WTC11 (cell line): ENCODE measurements around the gene MEGF11. TPM values are rescaled to one million over a fixed set of nuclear protein-coding genes. Genes with fewer than 3 reads are reported as not detected.
A peak's percentile ranks its signal among the peaks of the same experiment; 100 is the strongest.

Experiments
- ATAC-seq: fragments of 200-7000 bp; cut with Tn5 transposase; 2 replicates; pipeline ENCODE4 v1.10.0; 2021; ENCODE audit warnings: mild to moderate bottlenecking, moderate library complexity
- CTCF ChIA-PET: fragments of 300-600 bp; sonication (Branson Sonifier 250); formaldehyde crosslinking; loops from one replicate; lab custom pipeline; 2021; ENCODE audit warnings: antibody characterized with exemption; lab: Charles Lee
- POLR2A ChIA-PET: fragments of 350-600 bp; sonication (Branson Sonifier 250); formaldehyde crosslinking; loops from one replicate; lab custom pipeline; 2021; ENCODE audit warnings: antibody characterized with exemption; lab: Charles Lee
- DNase-seq: peaks from one replicate; pipeline ENCODE4 v3.0.0; 2021; ENCODE audit warnings: low spot score
- H3K27ac Mint-ChIP-seq: 2 replicates; pipeline ENCODE4 v1.8.0; 2021; ENCODE audit warnings: mixed read lengths
- H3K27me3 Mint-ChIP-seq: 2 replicates; pipeline ENCODE4 v1.8.0; 2021; ENCODE audit warnings: low read depth, mild to moderate bottlenecking, moderate library complexity, mixed read lengths
- H3K36me3 Mint-ChIP-seq: 2 replicates; pipeline ENCODE4 v1.8.0; 2021; ENCODE audit warnings: mixed read lengths
- H3K4me1 Mint-ChIP-seq: 2 replicates; pipeline ENCODE4 v1.8.0; 2022; ENCODE audit warnings: mixed read lengths
- H3K4me3 Mint-ChIP-seq: 2 replicates; pipeline ENCODE4 v1.8.0; 2021; ENCODE audit warnings: mild to moderate bottlenecking, moderate library complexity, mixed read lengths
- H3K9me3 Mint-ChIP-seq: 2 replicates; pipeline ENCODE4 v1.8.0; 2021; ENCODE audit warnings: mixed read lengths
- ATF6 ChIP-seq: sonication (generic); formaldehyde crosslinking; IDR thresholded peaks from 2 replicates; pipeline ENCODE4 v1.8.1; 2023; ENCODE audit warnings: mild to moderate bottlenecking, missing genetic modification reagents
- CREB1 ChIP-seq: sonication (generic); formaldehyde crosslinking; IDR thresholded peaks from 2 replicates; pipeline ENCODE4 v1.8.0; 2023; ENCODE audit warnings: mild to moderate bottlenecking, missing genetic modification reagents
- CREM ChIP-seq: sonication (generic); formaldehyde crosslinking; IDR thresholded peaks from 2 replicates; pipeline ENCODE4 v1.8.1; 2022; ENCODE audit warnings: mild to moderate bottlenecking, missing genetic modification reagents, moderate library complexity
- FOXK1 ChIP-seq: sonication (generic); formaldehyde crosslinking; IDR thresholded peaks from 2 replicates; pipeline ENCODE4 v1.8.0; 2022; ENCODE audit warnings: mild to moderate bottlenecking, moderate library complexity, missing genetic modification reagents
- GTF2I ChIP-seq: fragments of 250-450 bp; sonication (Bioruptor Pico); conservative IDR thresholded peaks from 2 replicates; pipeline ENCODE4 v1.4.0; 2021; ENCODE audit warnings: mild to moderate bottlenecking
- HMGXB4 ChIP-seq: sonication (generic); formaldehyde crosslinking; IDR thresholded peaks from 2 replicates; pipeline ENCODE4 v1.8.1; 2023; ENCODE audit warnings: mild to moderate bottlenecking, moderate library complexity, missing genetic modification reagents
- IRF1 ChIP-seq: sonication (generic); formaldehyde crosslinking; IDR thresholded peaks from 2 replicates; pipeline ENCODE4 v1.8.0; 2023; ENCODE audit warnings: missing genetic modification reagents
- KAT7 ChIP-seq: sonication (generic); formaldehyde crosslinking; IDR thresholded peaks from 2 replicates; pipeline ENCODE4 v1.8.1; 2023; ENCODE audit warnings: missing genetic modification reagents, mild to moderate bottlenecking, borderline replicate concordance
- MXD4 ChIP-seq: fragments of 250-450 bp; sonication (Bioruptor Pico); IDR thresholded peaks from 2 replicates; pipeline ENCODE4 v1.8.0; 2021; ENCODE audit warnings: mild to moderate bottlenecking, moderate library complexity, borderline replicate concordance
- MYBL2 ChIP-seq: sonication (generic); formaldehyde crosslinking; IDR thresholded peaks from 2 replicates; pipeline ENCODE4 v1.8.1; 2023; ENCODE audit warnings: mild to moderate bottlenecking, moderate library complexity, missing genetic modification reagents
- NFE2L1 ChIP-seq: sonication (generic); formaldehyde crosslinking; IDR thresholded peaks from 2 replicates; pipeline ENCODE4 v1.8.1; 2023; ENCODE audit warnings: missing genetic modification reagents
- NR3C1 ChIP-seq: sonication (generic); formaldehyde crosslinking; conservative IDR thresholded peaks from 2 replicates; pipeline ENCODE4 v1.8.1; 2023; ENCODE audit warnings: low read depth, mild to moderate bottlenecking, missing genetic modification reagents
- SMAD4 ChIP-seq: sonication (generic); formaldehyde crosslinking; IDR thresholded peaks from 2 replicates; pipeline ENCODE4 v1.8.0; 2022; ENCODE audit warnings: mild to moderate bottlenecking, missing genetic modification reagents
- TP53 ChIP-seq: sonication (generic); formaldehyde crosslinking; IDR thresholded peaks from 2 replicates; pipeline ENCODE4 v1.8.1; 2023; ENCODE audit warnings: mild to moderate bottlenecking, missing genetic modification reagents
- ZNF219 ChIP-seq: sonication (generic); formaldehyde crosslinking; IDR thresholded peaks from 2 replicates; pipeline ENCODE4 v1.8.0; 2023; ENCODE audit warnings: missing genetic modification reagents, mild to moderate bottlenecking, borderline replicate concordance
- ZNF396 ChIP-seq: fragments of 250-450 bp; sonication (Bioruptor Pico); IDR thresholded peaks from 2 replicates; pipeline ENCODE4 v1.8.0; 2021; ENCODE audit warnings: mild to moderate bottlenecking, moderate library complexity, borderline replicate concordance
- ZNF416 ChIP-seq: fragments of 250-450 bp; sonication (Bioruptor Pico); IDR thresholded peaks from 2 replicates; pipeline ENCODE4 v1.9.0; 2021; ENCODE audit warnings: mild to moderate bottlenecking, inconsistent platforms
- total RNA-seq: library from RNA; stranded (reverse); gene quantifications from 3 replicates; pipeline ENCODE4 v1.2.3, GENCODE V29; 2021
- TF ChIP-seq, protein P1 (sequence below): sonication (generic); formaldehyde crosslinking; IDR thresholded peaks from 2 replicates; pipeline ENCODE4 v1.8.1; 2022; ENCODE audit warnings: low read depth, missing genetic modification reagents, borderline replicate concordance
- TF ChIP-seq, protein P2 (sequence below): fragments of 200-600 bp; IDR thresholded peaks from 2 replicates; pipeline ENCODE4 v1.8.0; 2022; ENCODE audit warnings: antibody characterized with exemption
- TF ChIP-seq, protein P3 (sequence below): sonication (generic); formaldehyde crosslinking; IDR thresholded peaks from 2 replicates; pipeline ENCODE4 v1.8.1; 2023; ENCODE audit warnings: mild to moderate bottlenecking, missing genetic modification reagents

The MEGF11 gene
- total RNA-seq, 1 experiment from 2014 or later, result 3.3 TPM

DNA sequence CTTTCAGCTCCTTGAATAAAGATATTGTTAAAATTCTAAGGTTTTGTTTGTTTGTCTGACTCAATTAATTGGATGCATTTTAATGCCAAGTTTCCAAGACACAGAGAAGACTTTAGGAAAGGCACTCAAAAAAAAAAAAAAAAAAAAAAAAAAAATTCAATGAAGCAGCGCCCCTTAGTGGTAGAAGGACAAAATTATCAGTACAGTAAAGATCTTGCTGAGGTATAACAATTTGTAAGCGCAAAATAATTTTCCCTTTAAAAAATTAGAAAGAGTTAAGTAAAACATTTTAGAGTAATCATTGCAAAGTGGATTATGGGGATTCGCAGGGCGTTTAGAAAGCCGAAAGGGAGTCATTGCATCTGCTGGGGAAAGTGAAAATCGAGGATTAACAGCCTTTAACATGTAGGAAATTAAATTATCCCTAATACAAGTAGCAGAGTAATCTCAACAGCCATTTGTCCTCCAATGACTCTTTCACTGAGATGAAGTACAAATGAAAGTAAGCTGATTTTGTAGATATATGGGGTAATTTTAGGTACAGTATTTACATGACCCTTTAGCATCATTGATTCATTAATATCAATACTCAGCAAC, 34.0 kb upstream of the MEGF11 start:
- CTCF ChIA-PET, result interaction anchor here (1.0 to 2.3 kb wide), 3 partner anchors 15 to 135 kb away, joined by 3 to 7 read pairs (median 3); no protein-coding TSS in a partner anchor
- no peak for DNase-seq
- Mint-ChIP-seq H3K27me3 (no peaks in the 10 kb centered on the region), H3K9me3 (no peaks in the 10 kb centered on the region), H3K4me3 (no peak overlapping the region), H3K27ac (no peak overlapping the region)
- no peak for ATAC-seq
- POLR2A ChIA-PET, result no interaction called here
- TF ChIP-seq MYBL2, result no peak
- TF ChIP-seq, protein P1, sequence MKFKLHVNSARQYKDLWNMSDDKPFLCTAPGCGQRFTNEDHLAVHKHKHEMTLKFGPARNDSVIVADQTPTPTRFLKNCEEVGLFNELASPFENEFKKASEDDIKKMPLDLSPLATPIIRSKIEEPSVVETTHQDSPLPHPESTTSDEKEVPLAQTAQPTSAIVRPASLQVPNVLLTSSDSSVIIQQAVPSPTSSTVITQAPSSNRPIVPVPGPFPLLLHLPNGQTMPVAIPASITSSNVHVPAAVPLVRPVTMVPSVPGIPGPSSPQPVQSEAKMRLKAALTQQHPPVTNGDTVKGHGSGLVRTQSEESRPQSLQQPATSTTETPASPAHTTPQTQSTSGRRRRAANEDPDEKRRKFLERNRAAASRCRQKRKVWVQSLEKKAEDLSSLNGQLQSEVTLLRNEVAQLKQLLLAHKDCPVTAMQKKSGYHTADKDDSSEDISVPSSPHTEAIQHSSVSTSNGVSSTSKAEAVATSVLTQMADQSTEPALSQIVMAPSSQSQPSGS (CRISPR knock-in tag), result no peak
- TF ChIP-seq, protein P2, sequence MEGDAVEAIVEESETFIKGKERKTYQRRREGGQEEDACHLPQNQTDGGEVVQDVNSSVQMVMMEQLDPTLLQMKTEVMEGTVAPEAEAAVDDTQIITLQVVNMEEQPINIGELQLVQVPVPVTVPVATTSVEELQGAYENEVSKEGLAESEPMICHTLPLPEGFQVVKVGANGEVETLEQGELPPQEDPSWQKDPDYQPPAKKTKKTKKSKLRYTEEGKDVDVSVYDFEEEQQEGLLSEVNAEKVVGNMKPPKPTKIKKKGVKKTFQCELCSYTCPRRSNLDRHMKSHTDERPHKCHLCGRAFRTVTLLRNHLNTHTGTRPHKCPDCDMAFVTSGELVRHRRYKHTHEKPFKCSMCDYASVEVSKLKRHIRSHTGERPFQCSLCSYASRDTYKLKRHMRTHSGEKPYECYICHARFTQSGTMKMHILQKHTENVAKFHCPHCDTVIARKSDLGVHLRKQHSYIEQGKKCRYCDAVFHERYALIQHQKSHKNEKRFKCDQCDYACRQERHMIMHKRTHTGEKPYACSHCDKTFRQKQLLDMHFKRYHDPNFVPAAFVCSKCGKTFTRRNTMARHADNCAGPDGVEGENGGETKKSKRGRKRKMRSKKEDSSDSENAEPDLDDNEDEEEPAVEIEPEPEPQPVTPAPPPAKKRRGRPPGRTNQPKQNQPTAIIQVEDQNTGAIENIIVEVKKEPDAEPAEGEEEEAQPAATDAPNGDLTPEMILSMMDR, result peak; percentile 51
- no peak for TF ChIP-seq ZNF396 (CRISPR knock-in tag)
- TF ChIP-seq, all 79 proteins: peak for 1
- peaks cover 7% of the 10 kb centered on the region for H3K4me1 Mint-ChIP-seq
- no peaks in the 10 kb centered on the region for H3K36me3 Mint-ChIP-seq

GRCh38 chr15:66285533-66286280, 32.2 kb upstream of the MEGF11 start:
- CTCF ChIA-PET, result interaction anchor here (0.6 to 1.1 kb wide), 2 partner anchors 52 to 769 kb away, joined by 4 read pairs; no protein-coding TSS in a partner anchor
- no peaks in the 10 kb centered on the region for H3K27me3 Mint-ChIP-seq
- no peak for ATAC-seq
- no peak for TF ChIP-seq CREM (CRISPR knock-in tag)
- TF ChIP-seq TP53 (CRISPR knock-in tag), result no peak
- no peak for TF ChIP-seq ATF6 (CRISPR knock-in tag)
- no peak for TF ChIP-seq NFE2L1
- TF ChIP-seq, protein P1 (CRISPR knock-in tag), result no peak
- TF ChIP-seq ZNF219 (CRISPR knock-in tag), result no peak
- DNase-seq, result no peak
- H3K4me1 Mint-ChIP-seq, result peaks cover 7% of the 10 kb centered on the region
- H3K9me3 Mint-ChIP-seq, result no peaks in the 10 kb centered on the region
- no peak overlapping the region for H3K4me3 Mint-ChIP-seq
- no peak overlapping the region for H3K27ac Mint-ChIP-seq
- POLR2A ChIA-PET, result interaction anchor here (0.5 to 0.6 kb wide), 2 partner anchors 187 to 418 kb away, joined by 4 read pairs; no protein-coding TSS in a partner anchor
- H3K36me3 Mint-ChIP-seq, result no peaks in the 10 kb centered on the region

GRCh38 chr15:66284271-66284670, 30.7 kb upstream of the MEGF11 start:
- no peaks in the 10 kb centered on the region for H3K27me3 Mint-ChIP-seq
- ATAC-seq (no peak), DNase-seq (no peak)
- peaks cover 7% of the 10 kb centered on the region for H3K4me1 Mint-ChIP-seq
- no peaks in the 10 kb centered on the region for H3K36me3 Mint-ChIP-seq
- no peak overlapping the region for H3K27ac Mint-ChIP-seq
- ChIA-PET POLR2A (no interaction called here), CTCF (interaction anchor here (0.6 kb wide), 1 partner anchor 804 kb away, joined by 3 read pairs; no protein-coding TSS in a partner anchor)
- H3K4me3 Mint-ChIP-seq, result no peak overlapping the region
- H3K9me3 Mint-ChIP-seq, result no peaks in the 10 kb centered on the region
- no peak for TF ChIP-seq SMAD4
- no peak for TF ChIP-seq CREB1 (CRISPR knock-in tag)
- TF ChIP-seq ZNF416 (CRISPR knock-in tag), result no peak
- TF ChIP-seq FOXK1, result no peak
- no peak for TF ChIP-seq NR3C1 (CRISPR knock-in tag)
- no peak for TF ChIP-seq MXD4 (CRISPR knock-in tag)
- TF ChIP-seq KAT7 (CRISPR knock-in tag), result no peak
- no peak for TF ChIP-seq GTF2I (CRISPR knock-in tag)
- no peak for TF ChIP-seq IRF1 (CRISPR knock-in tag)
- no peak for TF ChIP-seq HMGXB4 (CRISPR knock-in tag)
- TF ChIP-seq, protein P3, sequence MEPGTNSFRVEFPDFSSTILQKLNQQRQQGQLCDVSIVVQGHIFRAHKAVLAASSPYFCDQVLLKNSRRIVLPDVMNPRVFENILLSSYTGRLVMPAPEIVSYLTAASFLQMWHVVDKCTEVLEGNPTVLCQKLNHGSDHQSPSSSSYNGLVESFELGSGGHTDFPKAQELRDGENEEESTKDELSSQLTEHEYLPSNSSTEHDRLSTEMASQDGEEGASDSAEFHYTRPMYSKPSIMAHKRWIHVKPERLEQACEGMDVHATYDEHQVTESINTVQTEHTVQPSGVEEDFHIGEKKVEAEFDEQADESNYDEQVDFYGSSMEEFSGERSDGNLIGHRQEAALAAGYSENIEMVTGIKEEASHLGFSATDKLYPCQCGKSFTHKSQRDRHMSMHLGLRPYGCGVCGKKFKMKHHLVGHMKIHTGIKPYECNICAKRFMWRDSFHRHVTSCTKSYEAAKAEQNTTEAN, result no peak
